Measurements from ENCODE around the gene PEX7.

The PEX7 gene

DNA sequence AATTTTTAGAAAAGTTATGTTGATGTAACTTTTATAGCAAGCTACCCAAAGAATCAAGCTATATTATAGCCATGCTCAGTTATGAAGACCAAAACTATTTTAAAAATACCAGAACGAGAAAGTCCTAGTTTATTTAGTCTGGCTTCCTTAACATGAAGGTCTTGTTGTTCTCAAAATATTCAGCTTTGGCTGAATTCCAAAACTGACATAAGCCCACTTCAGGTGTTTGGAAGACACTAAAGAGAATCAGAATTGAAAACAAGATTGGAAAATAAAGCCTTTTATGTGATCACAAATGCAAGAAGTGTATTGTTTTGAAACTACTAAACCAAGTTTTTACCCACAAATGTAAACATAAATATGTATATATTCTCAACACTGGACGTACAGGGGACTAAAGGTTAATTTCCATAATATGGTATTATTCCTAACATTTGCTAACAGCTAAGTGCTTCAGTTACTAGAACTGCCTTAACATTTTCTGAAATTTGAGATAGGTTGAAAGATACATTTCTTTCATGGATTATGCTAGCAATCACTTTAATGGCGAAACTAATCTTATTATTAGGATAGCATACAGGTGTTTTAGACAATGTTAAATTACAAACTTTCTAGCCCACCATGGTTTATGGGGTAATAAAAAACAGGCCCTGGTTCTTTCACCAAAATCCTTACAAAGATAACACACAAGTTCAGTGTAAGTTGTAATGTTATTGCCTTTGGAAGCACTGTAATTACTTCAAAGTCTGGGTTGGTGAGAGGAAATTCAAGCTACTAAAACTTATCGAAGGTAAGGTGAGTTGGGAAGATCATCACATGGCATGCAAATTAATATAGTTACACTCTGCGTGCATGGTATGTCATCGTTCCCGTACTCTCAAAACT lies 31.7 kb upstream of the PEX7 start:
- H3K4me3 ChIP-seq (replicated peaks; ENCODE audit: low read depth, low read length), result peak overlapping the region; percentile 81
- no peak for DNase-seq (ENCODE audit: extremely low read depth, low read depth)
- TF ChIP-seq, protein P1, sequence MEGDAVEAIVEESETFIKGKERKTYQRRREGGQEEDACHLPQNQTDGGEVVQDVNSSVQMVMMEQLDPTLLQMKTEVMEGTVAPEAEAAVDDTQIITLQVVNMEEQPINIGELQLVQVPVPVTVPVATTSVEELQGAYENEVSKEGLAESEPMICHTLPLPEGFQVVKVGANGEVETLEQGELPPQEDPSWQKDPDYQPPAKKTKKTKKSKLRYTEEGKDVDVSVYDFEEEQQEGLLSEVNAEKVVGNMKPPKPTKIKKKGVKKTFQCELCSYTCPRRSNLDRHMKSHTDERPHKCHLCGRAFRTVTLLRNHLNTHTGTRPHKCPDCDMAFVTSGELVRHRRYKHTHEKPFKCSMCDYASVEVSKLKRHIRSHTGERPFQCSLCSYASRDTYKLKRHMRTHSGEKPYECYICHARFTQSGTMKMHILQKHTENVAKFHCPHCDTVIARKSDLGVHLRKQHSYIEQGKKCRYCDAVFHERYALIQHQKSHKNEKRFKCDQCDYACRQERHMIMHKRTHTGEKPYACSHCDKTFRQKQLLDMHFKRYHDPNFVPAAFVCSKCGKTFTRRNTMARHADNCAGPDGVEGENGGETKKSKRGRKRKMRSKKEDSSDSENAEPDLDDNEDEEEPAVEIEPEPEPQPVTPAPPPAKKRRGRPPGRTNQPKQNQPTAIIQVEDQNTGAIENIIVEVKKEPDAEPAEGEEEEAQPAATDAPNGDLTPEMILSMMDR (IDR thresholded peaks at IDR 0.05; ENCODE audit: low read depth, low read length, missing control alignments), result no peak

DNA sequence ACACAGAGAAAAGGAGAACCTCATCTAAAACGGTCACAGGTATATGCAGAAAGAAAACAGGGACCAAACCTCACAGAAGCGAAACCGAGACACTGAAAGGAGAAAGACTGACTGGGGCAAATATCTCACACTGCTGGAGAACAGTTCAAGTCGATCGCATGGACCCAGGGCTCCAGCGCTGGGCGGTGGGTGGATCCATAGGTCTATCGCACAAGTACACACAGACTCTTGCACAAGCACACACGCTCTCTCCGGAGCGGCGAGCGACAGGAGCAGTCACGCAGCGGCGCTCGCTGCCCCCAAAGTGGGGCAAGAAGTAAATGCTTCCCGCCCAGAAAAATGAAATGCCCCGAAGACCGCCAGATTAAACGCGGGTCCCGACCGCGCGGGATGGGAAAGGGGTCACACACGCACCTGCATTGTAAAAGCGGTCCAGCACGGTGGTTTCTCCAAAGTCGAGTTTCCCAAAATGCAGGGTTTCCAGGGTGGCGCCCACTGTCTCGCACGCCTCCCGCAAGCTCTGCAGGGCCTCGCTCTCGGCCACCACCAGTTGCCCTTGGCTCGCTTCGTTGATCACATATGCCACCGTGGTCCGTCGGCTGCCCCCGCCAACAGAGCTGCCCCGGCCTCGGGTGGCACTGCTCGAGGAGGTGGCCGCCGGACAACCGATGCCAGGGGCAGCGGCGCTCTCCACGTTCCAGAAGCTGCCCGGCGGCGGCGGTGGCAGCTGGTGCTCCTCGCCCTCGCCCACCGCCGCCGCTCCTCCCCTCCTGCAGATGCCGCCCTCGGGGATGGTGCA lies 30.9 kb upstream of the PEX7 start:
- TF ChIP-seq, protein P1 (IDR thresholded peaks at IDR 0.05; ENCODE audit: low read depth, low read length, missing control alignments), result no peak
- peak overlapping the region; percentile 81 for H3K4me3 ChIP-seq (replicated peaks; ENCODE audit: low read depth, low read length)
- DNase-seq (ENCODE audit: extremely low read depth, low read depth), result no peak

DNA sequence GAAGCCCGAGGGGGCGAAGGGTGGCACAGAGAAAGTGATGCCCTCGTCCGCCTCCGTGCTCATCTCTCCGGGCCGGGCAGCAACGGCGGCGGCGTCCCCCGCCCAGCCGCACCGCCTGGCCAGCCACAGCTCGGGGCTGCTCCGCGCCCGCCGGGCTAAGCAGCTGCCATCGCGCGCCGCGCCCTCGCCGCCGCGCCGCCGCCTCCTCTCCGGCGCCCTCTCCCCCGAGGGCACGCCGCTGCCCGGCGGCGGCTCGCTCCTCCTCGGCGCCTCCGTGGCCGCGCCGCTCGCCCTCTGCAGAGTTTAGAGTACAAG lies 30.3 kb upstream of the PEX7 start:
- TF ChIP-seq, protein P1 (IDR thresholded peaks at IDR 0.05; ENCODE audit: low read depth, low read length, missing control alignments), result no peak
- DNase-seq (ENCODE audit: extremely low read depth, low read depth), result no peak

DNA sequence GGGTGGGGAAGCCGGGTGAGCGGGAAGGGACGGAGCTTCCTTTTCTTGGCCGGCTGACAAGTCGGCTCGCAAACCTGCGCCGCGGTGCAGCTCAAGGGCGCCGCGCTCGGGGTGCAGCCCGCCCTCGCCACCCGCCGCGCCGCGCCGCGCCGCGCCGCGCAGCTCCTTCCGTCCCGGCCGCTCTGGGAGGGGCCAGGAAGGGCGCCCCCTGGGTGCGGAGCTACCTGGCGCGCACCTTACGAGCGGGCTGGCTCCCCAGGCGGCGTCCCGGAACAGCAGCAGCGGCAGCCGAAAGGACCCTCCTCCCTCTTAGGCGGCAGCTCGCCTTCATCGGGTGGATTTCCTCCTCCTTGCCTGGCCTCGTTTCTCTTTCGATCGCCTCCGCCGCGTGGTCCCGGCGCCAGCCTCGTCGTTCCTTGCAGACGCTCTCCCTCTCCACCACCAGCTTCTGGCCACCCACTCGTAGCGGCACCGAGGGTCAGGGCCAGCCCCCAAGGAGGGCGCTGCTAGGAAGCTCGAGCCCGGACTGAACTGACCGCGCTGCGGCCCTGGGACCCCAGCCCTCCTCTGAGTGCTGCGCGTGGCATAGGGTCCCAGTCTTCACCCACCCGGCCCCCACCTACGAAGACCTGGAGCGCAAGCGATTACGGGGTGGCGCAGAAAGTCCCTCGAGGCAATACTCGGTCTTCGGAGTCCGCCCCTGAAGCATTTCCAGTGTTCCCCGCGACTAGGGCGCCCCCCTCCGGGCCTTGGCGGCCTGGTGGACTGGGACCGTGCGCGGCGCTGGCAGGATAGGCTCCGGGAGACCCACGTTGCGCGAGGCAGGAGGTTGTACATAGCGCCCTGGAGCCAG lies 29.8 kb upstream of the PEX7 start, which contains the start of gene MAP3K5:
MAP3K5 (minus strand) TSS at position 68 of the 853 bp plus-strand sequence. CDS start 320 bp downstream, outside the sequence.
- DNase-seq (ENCODE audit: extremely low read depth, low read depth), result peak; percentile 47
- TF ChIP-seq, protein P1 (IDR thresholded peaks at IDR 0.05; ENCODE audit: low read depth, low read length, missing control alignments), result peak; percentile 84
- peak within 1 kb of the TSS; percentile 81 for H3K4me3 ChIP-seq (replicated peaks; ENCODE audit: low read depth, low read length)

More for the DNA sequence above, 30.3 kb upstream of the PEX7 start:
- H3K4me3 ChIP-seq (replicated peaks; ENCODE audit: low read depth, low read length), result peak overlapping the region; percentile 81

GRCh38 chr6:136793363-136793762 lies 29.0 kb upstream of the PEX7 start:
- TF ChIP-seq, protein P1 (IDR thresholded peaks at IDR 0.05; ENCODE audit: low read depth, low read length, missing control alignments), result no peak
- H3K4me3 ChIP-seq (replicated peaks; ENCODE audit: low read depth, low read length), result peak overlapping the region; percentile 81
- DNase-seq (ENCODE audit: extremely low read depth, low read depth), result no peak

DNA sequence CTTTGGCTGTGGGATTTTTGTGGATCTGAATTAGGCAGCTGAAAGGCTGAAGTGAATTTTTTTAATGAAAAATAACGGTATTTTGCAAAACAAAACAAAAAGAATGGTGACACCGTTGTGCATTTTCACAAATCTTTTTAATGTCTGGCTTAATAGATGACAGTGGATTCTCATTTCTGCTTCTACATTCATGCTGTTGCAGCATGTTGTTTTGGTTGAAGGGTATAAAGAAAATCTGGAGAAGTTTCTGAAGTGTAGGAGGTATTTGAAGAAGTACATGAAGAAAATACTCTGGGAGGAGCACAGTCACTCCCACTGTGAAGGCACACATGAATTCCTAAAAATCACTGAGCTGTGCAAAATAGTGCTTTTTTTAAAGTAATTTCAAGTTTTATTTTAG lies 27.0 kb upstream of the PEX7 start:
- no peak for DNase-seq (ENCODE audit: extremely low read depth, low read depth)
- TF ChIP-seq, protein P1 (IDR thresholded peaks at IDR 0.05; ENCODE audit: low read depth, low read length, missing control alignments), result no peak
- no peak overlapping the region for H3K4me3 ChIP-seq (replicated peaks; ENCODE audit: low read depth, low read length)
